NT2/D1 (cell line): ENCODE data around the gene ATN1.
A peak's percentile ranks its signal among the peaks of the same experiment; 100 is the strongest.

Experiments used
- DNase-seq: peaks from one replicate; pipeline ENCODE4 v3.0.0-alpha.2; 2011; ENCODE audit warnings: low read depth, low spot score
- H3K27me3 ChIP-seq: 2 replicates; pipeline ENCODE4 v1.6.0; 2011; ENCODE audit warnings: mild to moderate bottlenecking; ENCODE audit not compliant: insufficient read length, insufficient read depth
- H3K36me3 ChIP-seq: 2 replicates; pipeline ENCODE4 v1.6.1; 2011; ENCODE audit warnings: mild to moderate bottlenecking, low read length, mixed read lengths; ENCODE audit not compliant: insufficient read depth, insufficient read length
- H3K4me1 ChIP-seq: 2 replicates; pipeline ENCODE4 v1.5.1; 2011; ENCODE audit not compliant: insufficient read depth, insufficient read length
- H3K4me3 ChIP-seq: 2 replicates; pipeline ENCODE4 v1.5.1; 2011; ENCODE audit warnings: low read depth; ENCODE audit not compliant: insufficient read length
- H3K9ac ChIP-seq: 2 replicates; pipeline ENCODE4 v1.6.0; 2011; ENCODE audit warnings: low read depth; ENCODE audit not compliant: insufficient read length
- H3K9me3 ChIP-seq: 2 replicates; pipeline ENCODE4 v1.5.1; 2011; ENCODE audit warnings: mild to moderate bottlenecking, low read length; ENCODE audit not compliant: insufficient read depth
- SUZ12 ChIP-seq: IDR thresholded peaks from 2 replicates; pipeline ENCODE4 v1.6.1; 2011; ENCODE audit not compliant: insufficient read length, insufficient read depth; ENCODE audit errors: extremely low read depth
- YY1 ChIP-seq: IDR thresholded peaks from 2 replicates; pipeline ENCODE4 v1.6.1; 2011; ENCODE audit not compliant: insufficient read length, insufficient read depth
- ZNF274 ChIP-seq: IDR thresholded peaks from 2 replicates; pipeline ENCODE4 v1.6.1; 2011; ENCODE audit warnings: mild to moderate bottlenecking, low read depth, low read length

The ATN1 gene

GRCh38 chr12:6942331-6942665, 14.5 kb downstream of the ATN1 start:
- Histone ChIP-seq H3K9ac (peak overlapping the region; percentile 27), H3K4me1 (peaks cover 33% of the 10 kb centered on the region), H3K4me3 (no peak overlapping the region), H3K9me3 (no peaks in the 10 kb centered on the region), H3K27me3 (no peaks in the 10 kb centered on the region), H3K36me3 (peaks cover 60% of the 10 kb centered on the region)
- TF ChIP-seq ZNF274 (no peak), SUZ12 (no peak), YY1 (no peak)
- no peak for DNase-seq

GRCh38 chr12:6943389-6943721, 15.6 kb downstream of the ATN1 start:
- H3K4me3 ChIP-seq, result peak overlapping the region; percentile 13
- H3K9me3 ChIP-seq, result no peaks in the 10 kb centered on the region
- DNase-seq, result peak; percentile 99
- TF ChIP-seq ZNF274, result no peak
- TF ChIP-seq SUZ12, result no peak
- no peak for TF ChIP-seq YY1
- H3K27me3 ChIP-seq, result no peaks in the 10 kb centered on the region
- H3K9ac ChIP-seq, result peak overlapping the region; percentile 100
- H3K4me1 ChIP-seq, result peaks cover 31% of the 10 kb centered on the region
- H3K36me3 ChIP-seq, result peaks cover 63% of the 10 kb centered on the region

GRCh38 chr12:6943722-6944380, 16.1 kb downstream of the ATN1 start, which contains the start of the genes C12orf57 and RNU7-1:
TSS of gene C12orf57 (plus strand) at chr12:6944022. CDS start at chr12:6944122, 100 bp downstream.
TSS of gene RNU7-1 (plus strand) at chr12:6943816.
- TF ChIP-seq YY1, result peak; percentile 50
- no peak for TF ChIP-seq SUZ12
- Histone ChIP-seq H3K4me1 (peaks cover 26% of the 10 kb centered on the region), H3K4me3 (peak within 1 kb of the TSS; percentile 97), H3K27me3 (no peaks in the 10 kb centered on the region), H3K36me3 (peaks cover 58% of the 10 kb centered on the region), H3K9ac (peak within 1 kb of the TSS; percentile 100), H3K9me3 (no peaks in the 10 kb centered on the region)
- peak; percentile 99 for DNase-seq

- peak overlapping the region; percentile 97 for H3K4me3 ChIP-seq
- H3K4me1 ChIP-seq, result peaks cover 23% of the 10 kb centered on the region
- H3K9me3 ChIP-seq, result no peaks in the 10 kb centered on the region
- peaks cover 50% of the 10 kb centered on the region for H3K36me3 ChIP-seq
- TF ChIP-seq ZNF274 (no peak), SUZ12 (no peak), YY1 (no peak)
- peak; percentile 99 for DNase-seq
- peak overlapping the region; percentile 100 for H3K9ac ChIP-seq
- H3K27me3 ChIP-seq, result no peaks in the 10 kb centered on the region
Observed at GRCh38 chr12:6944381-6945186, 16.8 kb downstream of the ATN1 start.

GRCh38 chr12:6945613-6946012, 17.9 kb downstream of the ATN1 start:
- no peak for DNase-seq
- no peak for TF ChIP-seq SUZ12
- TF ChIP-seq YY1, result no peak
- no peak for TF ChIP-seq ZNF274
- no peaks in the 10 kb centered on the region for H3K27me3 ChIP-seq
- H3K4me3 ChIP-seq, result peak overlapping the region; percentile 52
- H3K4me1 ChIP-seq, result peaks cover 23% of the 10 kb centered on the region
- no peaks in the 10 kb centered on the region for H3K9me3 ChIP-seq
- peaks cover 40% of the 10 kb centered on the region for H3K36me3 ChIP-seq
- H3K9ac ChIP-seq, result peak overlapping the region; percentile 100

- peaks cover 25% of the 10 kb centered on the region for H3K4me1 ChIP-seq
- H3K9me3 ChIP-seq, result no peaks in the 10 kb centered on the region
- H3K27me3 ChIP-seq, result no peaks in the 10 kb centered on the region
- H3K9ac ChIP-seq, result peak overlapping the region; percentile 100
- DNase-seq, result peak; percentile 95
- H3K4me3 ChIP-seq, result peak overlapping the region; percentile 52
- TF ChIP-seq YY1 (no peak), SUZ12 (no peak), ZNF274 (no peak)
- peaks cover 33% of the 10 kb centered on the region for H3K36me3 ChIP-seq
Observed at GRCh38 chr12:6946033-6946919, 18.5 kb downstream of the ATN1 start.

- H3K9ac ChIP-seq, result peak overlapping the region; percentile 72
- no peak for TF ChIP-seq ZNF274
- TF ChIP-seq YY1, result no peak
- TF ChIP-seq SUZ12, result no peak
- peaks cover 27% of the 10 kb centered on the region for H3K36me3 ChIP-seq
- H3K27me3 ChIP-seq, result no peaks in the 10 kb centered on the region
- no peak for DNase-seq
- H3K4me1 ChIP-seq, result peaks cover 26% of the 10 kb centered on the region
- H3K9me3 ChIP-seq, result no peaks in the 10 kb centered on the region
- H3K4me3 ChIP-seq, result peak overlapping the region; percentile 52
Observed at GRCh38 chr12:6946920-6947374, 19.2 kb downstream of the ATN1 start.
